HS-27A (cell line): ENCODE data around the gene ACTC1.
A peak's percentile ranks its signal among the peaks of the same experiment; 100 is the strongest.
"Not testable (repeated sequence)": the region's sequence is repeated elsewhere in the genome, so short reads cannot be mapped to it uniquely, and the experiment has no call there.

Source experiments
- DNase-seq: peaks from one replicate; pipeline ENCODE4 v3.0.0-alpha.2; 2012; ENCODE audit warnings: low read depth, missing footprints

ACTC1 gene

DNA sequence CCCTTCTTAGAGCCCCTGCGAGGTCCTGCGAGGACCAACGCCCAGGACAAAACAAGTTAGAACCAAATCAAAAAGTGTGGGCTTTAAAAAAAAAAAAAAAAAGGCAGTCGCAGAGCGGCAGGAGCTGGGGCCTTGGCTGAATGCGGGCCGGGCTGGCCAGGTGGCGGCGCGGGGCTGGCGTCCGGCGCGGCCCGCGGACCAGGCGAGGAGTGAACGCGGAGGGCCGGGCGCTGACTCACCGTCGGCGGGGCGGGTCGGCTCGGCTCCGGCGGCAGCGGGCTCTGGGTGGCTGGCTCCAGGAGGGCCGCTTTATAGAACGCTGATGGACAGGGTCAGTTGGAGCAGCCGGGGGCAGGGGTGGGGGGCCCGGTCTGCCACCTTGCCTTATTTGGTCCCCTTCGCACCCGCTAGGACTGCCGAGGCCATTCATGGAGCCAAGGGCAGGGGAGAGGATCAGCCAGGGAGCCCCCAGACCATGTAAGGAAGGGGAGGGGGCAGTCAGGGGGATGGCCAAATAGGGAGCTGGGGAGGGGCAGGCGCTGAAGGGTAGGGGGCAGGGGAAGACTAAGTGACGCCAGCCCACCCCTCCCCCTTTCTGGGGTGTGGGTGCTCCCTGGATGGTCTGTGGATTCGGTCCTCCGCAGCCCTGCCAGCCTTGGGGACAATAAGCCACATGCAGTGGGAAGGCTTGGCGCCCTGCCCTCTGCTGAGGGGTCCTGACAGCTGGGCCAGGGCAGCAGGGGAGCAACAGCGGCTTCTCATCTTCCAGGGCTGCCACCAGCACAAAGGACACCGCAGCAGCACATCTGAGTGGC, at the start of gene ACTC1:
TSS of gene ACTC1 (minus strand) at position 283 of the 815 bp plus-strand sequence. CDS start 741 bp downstream, outside the sequence.
- no peak for DNase-seq

DNA sequence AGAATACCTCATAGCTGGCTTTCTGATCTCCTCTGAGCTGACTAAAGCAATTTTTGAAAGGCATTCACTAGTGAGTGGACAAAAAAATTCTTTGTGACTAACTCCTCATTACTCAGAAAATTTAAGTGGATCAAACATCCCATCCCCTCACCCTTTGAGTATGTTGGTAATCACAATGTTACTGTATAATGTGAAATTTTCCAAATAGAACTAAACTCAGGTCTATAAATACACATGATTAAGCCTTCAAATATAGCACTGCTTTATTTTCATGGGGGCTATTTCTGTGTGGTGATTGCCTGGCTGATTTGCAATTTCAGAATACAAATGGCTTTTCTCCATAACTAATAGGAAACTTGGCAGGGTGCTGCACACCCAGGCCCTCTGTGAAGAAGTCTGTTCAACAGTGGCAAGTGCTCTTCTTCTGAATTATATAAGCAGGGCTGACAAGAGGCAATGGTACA, 45.9 kb upstream of the ACTC1 start:
- DNase-seq: no peak

DNA sequence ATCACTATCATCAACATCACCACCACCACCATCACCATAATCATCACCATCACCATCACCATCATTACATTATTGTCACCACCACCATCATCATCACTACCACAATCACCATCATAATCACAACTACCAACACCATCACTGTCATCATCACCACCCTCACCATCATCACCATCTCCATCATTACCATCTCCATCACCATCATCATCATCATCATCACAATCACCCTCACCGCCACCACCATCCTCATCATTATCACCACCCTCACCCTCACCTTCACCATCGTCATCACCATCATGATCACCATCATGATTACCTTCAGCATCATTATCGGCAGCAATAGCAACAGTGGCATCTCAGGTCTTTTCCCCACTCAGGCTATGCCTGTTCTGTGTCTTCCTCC, 42.9 kb upstream of the ACTC1 start:
- no peak for DNase-seq

DNA sequence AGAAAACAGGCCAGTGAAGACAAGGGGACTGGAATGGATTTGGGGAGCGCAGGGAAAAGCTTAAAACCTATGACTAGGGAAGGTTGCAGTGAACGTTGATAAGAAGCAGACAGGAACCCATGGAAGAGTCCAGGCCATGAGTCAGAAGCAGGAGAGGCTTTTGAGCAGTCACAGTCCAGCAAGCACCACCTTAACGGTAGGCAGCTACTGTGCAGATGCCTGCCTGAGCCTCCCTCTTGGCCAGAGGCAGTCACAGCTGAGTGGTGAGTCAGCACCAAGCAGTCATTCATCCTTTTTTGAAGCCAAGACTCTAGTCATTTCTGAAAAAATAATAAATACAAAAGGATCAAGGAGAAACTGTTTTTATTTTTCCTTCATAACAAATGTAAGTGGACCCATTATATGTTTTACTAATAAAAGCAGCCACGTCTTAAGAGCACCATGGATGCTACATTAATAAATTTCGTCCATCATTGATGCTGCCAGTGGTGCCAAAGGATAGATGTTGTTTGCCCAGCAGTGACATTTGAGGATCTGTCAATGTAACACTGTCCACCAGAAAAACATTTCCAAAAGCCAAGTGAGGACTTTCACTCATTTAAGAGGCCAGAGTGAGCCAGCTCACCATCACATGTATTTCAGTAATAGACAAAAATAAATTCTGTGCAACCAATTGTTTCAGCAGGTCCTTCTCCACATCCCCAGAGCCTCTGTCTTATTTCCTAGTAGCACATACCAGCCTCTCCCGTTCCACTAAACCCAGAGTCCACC, 42.1 kb upstream of the ACTC1 start:
- DNase-seq: peak; percentile 65

DNA sequence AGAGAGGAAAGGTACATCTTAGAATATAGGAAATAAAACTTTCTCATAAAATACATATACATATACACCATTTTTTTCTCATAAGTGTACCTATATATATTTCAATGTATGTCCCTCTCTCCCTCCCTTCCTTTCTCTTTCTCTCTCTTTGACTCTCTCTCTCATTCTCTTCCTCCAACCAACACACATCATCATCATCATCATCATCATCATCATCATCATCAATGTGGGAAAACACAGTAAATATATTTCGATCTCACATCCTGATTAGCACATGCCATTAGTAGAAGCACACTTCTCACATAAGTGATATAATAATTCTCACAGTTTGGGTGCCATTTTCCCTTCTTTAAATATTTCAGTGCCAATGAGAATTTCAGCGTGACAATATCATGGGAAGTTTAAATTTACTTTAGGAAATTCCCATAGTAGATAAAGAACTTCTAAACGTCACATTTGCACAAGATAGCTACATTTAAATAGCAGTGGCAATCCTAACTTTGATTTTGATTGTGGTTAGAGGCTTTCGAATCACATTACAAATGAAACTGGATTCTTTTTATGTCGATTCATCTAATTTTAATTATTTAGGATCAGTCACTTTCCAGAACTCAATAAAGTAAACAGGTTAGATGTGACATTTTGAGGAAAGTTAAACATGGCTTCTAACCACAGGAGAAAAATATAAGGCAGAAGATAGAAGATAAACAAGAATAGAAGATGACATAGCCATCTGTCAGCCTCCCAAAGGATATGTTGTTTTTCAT, 33.0 kb upstream of the ACTC1 start:
- no peak for DNase-seq

DNA sequence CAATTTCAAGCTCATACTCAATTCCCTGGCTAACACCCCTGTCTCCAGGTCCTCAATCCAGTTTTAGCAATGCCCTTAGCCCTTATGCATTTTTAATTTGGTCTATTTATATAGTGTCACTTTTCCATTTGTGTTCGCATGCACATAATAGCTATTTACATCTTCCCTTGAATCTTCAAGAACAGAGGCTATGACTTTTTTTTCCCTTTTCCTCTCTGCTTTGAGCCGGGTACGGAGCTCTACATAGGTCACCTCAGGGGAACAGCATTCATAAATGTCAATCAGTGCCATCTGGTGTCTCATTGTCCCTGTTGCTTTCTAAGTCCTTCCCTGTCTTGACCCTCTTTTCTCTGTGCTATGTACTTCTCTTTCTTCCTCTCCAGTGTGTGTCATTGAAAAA, 26.5 kb upstream of the ACTC1 start:
- DNase-seq: no peak

DNA sequence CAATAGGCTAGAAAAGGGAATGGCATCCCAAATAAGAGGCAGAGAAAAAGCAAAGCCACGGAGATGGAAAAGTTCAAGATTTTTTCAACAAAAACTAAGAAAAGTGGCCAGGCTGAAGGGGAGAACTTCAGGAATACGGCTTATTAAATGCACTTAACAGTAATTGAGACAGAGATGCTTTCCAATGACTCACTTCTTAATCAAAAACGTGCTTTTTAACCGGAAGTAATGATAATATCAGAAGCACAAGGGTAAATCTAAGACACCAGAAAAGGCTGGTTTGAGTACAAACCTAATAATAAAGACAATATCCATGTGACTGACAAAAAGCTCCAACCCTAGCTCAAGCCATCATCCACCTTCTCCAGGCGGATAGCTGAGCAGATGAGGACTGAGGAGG, 24.8 kb upstream of the ACTC1 start:
- no peak for DNase-seq

DNA sequence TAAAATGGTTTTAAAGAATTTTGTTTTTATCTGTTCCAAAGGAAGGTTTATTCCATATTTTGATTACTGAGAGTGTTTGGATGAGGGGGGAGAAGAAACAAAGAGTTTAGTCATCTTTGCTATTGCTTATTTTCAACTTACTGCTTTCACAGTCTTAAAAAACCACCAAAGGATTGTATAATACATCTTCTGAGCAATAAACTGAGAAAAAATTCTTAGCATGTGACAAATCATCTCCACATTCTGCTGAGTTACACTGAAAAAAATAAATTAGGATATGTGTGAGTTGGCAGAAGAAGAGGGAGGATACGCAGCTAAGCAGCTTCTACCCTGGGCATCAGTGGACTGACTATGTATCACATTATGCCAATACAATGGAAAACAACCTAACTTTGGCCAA, 23.2 kb upstream of the ACTC1 start:
- no peak for DNase-seq

DNA sequence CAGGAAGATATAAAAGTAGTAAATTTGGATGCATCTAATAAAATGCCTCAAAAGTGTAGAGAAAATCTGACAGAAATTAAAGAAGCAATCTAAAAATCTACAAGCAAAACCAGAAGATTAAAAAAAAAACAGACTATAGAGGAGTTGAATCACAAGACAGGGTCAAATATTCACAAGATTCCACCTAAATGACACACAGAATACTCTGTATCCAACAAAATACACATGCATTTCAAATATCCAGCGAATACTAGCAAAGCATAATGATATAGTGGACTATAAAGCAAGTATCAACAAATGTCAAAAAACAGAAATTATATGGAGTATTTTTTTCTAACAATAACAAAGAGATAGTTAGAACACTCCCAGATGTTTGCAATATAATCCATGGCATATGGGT, 20.5 kb upstream of the ACTC1 start:
- DNase-seq: no peak

DNA sequence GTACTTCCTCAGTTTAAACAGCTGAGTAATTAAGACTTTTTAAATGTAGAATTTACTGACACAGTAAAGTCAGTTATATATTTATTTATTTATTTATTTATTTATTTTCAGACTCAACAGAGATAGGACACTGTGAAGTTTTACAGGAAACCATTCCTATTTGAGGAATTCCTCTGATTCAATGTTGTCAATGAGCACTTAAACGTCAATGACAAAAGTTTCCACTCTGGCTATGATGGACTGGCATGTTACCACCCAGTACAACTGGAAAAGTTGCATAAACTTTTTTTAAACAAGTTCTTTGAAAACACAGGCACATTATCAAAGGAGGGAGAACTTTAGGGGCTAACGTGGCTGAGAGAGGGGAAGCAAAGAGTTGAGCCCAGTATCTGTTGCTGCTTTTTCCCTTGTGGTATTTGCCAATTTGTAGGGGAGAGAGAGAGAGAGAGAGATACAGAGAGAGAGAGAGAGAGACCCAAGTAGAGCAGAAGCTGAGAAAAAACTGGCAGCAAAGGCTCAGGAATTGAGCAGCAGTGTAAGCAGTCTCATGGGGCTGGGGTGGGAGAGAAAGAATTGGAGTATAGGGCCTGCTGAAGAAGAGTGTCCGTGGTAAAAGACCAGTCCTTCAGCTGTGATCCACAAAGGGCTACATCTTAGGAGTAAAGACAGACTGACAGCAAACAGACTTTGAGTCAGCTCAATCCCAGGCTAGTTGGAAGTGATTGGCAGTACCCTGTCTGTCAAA, 18.3 kb upstream of the ACTC1 start:
- no peak for DNase-seq

DNA sequence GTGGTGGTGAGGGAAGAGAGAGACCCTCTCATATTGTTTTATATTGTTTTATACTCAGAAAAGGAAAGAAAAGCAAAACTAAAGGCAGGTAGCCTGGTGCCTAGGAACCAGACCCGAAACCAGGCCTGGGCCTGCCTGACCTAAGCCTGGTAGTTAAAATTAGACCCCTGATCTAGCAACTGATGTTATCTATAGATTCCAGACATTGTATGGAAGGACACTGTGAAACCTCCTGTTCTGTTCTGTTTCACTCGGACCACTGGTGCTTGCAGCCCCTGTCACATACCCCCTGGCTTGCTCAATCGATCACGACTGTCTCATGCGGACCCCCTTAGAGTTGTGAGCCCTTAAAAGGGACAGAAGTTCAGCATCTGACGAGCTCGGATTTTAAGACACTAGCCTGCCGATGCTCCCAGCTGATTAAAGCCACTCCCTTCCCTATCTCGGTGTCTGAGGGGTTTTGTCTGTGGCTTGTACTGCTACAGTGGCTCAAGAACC, 17.6 kb upstream of the ACTC1 start:
- DNase-seq: not testable (repeated sequence)

DNA sequence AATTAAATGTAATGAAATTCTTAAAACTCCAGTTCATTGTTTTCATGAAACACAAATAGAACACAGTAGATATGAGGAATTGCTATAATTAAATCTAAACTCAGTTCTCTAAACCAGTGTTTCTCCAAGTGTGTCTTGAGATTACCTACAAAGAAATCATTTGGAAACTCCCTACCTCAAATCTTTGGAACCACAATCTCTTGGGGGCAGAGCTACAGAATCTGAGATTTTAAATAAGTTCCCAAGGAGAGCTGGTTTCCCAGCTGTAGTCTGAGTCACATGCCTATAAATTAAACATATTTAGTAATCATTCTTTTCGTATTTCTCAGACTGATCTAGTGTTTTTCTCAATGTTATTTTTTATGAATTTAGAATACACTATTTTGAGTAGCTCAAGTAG, 17.0 kb upstream of the ACTC1 start:
- DNase-seq: no peak

DNA sequence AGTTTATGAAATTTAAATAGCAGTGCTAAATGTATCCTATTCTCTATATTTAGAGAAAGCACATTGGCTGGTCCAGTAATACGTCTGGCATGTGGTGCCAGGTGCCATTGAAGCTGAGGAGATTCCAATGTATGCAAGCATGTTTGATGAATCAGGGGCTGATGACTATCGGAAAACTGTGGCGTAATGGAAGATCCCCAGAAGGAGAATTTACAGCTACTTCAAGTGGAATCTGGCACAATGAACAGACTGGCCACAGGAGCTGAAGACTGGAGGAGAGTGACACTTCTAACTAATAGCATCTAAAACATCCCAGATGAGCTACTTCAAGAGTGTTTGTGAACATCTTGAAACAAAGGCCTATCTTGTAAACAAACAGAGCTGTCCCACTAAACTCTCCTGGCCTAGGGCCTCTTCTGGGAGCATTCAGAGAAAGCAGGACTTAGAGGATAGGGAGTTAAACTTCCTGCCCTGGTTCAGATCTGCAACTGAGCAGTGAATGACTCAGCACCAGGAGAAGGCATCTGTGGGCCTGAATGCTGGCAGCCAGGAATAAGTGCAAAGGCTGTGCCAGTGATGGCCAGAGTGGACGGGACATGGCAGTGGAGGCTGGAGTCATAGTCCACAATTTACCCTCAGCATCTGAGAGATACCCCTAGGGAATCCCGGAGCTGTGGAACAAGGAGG, 15.2 kb upstream of the ACTC1 start:
- peak; percentile 96 for DNase-seq

DNA sequence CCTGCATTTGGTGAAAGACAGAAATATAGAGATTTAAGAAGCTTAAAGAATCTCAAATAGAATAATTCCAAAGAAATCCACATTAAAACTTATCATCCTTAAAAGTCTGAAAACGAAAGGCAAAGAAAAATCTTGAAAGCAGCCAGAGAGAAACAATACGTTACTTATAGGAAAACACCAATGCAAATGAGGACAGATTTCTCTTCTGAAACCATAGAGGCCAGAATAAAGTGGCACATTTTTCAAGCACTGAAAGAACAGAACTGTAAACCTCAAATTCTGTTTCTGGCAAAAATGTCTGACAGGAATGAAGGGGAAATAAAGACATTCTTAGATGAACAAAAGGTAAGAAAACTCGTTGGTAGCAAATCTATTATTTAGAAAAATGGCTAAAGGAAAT, 13.8 kb upstream of the ACTC1 start:
- DNase-seq: no peak

DNA sequence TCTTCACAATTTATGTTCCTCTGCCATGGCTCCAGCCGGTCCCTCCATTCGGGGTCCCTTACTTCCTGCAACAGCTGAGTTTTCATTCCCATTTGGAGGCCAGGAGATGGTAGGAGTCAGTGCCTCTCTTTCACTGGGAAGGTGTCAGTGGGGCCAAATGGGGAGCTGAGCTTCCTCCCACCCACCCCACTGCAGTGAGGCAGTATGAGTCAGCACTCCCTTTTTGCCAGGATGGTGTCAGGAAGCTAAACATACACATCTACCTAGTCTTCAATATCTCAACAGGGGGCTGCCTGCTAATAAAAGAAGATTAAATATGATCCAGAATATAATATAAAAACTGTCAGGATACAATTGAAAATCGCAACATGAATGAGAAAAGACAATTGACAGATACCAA, 12.7 kb upstream of the ACTC1 start:
- no peak for DNase-seq

DNA sequence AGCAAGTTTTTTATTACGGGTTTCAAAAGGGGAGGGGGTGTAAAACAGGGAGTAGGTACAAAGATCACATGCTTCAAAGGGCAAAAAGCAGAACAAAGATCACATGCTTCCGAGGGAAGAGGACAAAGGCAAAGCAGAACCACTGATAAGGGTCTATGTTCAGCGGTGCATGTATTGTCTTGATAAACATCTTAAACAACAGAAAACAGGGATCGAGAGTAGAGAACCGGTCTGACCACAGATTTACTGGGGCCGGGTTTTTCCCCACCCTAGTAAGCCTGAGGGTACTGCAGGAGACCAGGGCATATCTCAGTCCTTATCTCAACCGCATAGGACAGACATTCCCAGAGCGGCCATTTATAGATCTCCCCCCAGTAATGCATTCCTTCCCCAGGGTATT, 11.9 kb upstream of the ACTC1 start:
- DNase-seq: not testable (repeated sequence)

DNA sequence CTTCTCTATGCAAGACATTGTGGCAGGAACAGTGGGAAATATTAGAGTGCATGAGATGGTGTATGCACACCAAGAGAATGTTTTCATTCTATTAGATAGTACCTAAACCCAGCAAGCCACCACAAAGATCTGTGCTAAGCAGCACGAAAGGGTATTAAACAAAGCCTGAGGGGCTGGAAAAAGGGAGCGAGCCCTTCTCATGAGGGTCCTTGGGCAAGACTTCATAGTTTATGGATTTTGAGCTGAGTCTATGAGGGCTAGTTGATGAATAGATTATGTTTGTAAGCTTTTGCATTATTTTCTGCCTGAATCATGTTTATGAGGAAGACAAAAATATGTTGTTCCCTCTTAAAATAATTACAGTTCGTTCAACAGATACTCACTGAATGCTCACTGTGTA, 9.4 kb upstream of the ACTC1 start:
- DNase-seq: no peak

DNA sequence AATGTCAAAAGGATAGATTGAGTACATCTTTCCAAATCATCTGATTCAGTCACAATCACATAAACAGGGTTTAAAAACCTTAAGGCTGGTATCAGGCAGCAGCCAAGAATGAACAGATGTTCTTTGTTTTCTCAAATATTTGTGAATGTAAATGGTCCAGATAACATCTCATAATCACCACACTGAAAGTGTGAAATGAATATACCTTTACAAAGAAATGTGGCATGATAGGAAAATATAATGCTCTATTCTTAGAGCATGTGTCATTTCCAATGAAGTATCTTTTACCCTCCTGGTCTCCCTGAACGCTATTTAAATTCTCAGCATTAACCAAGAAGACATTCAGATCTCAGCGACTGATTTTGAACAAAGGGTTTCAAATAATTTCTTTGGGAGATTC, 8.8 kb upstream of the ACTC1 start:
- no peak for DNase-seq

DNA sequence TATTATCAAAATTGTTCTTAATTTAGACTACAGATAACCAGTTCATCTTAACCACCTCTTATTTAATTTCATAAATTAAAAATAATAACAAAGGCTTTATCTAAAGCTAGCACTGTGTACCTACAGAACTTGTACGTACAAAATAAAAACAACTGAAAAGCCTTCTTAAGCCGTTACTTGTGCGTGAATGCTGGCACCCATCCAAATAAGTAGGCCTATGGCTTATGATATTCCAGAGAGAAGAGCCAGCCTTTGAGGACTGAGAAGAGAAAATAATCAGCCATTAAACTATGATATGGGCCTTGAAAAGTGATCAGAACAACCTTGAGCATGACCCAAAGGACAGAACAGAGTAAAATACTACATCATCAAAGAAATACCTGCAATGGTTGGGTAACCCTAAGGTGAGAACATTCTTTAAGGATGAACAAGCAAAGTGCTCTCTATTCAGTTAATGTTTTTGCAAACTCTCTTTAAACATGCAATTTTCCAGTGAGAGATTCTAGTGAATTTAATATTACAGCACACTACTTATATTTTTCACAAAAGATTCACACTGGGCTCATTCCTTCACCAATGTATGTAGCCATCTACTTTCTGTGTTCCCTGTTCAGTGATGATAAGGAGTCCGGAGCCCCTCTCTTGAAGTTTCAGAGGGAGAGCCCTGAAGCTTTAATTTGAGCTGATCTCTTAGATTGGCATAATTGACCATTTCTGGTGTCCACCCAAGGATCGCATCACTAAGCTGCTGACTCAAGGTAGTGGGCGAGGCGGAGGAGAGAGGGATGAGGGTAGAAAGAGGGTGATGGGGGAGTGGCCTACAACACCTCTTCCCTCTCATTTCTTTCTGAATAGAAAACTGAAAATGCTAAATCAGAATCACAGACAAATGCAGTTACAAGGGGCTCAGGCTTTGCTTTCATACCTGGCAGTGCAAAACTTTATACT, 7.7 kb upstream of the ACTC1 start:
- no peak for DNase-seq

DNA sequence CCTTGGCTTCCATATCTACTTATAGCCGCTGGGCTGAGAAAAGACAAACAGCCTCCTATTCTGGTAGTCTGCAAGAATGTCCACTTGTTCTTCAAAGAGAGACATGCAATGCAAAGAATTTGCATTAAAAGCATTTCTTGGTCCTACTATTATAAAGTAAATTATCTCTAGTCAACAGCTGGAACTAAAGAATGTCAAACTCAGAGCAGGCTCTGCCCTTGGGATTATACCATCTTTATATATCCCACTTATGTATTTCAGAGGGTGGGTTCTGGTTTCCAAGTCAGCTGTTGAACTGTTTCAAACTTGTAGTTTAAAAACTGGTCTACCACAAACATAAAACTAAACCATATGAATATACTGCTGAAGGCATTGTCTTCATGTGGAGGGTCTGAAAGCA, 7.0 kb upstream of the ACTC1 start:
- DNase-seq: no peak
